GM12878 (cell line): ENCODE measurements around the gene RNASEH2B. TPM values are rescaled to one million over a fixed set of nuclear protein-coding genes. Genes with fewer than 3 reads are reported as not detected.
A peak's percentile ranks its signal among the peaks of the same experiment; 100 is the strongest.

Source experiments
- BHLHE40 ChIP-seq, 2 experiments: fragments of 450-650 bp in 1 of 2; IDR thresholded peaks; 2 replicates each; pipeline ENCODE4 v1.6.1; 2011 to 2017; ENCODE audit warnings: low read depth in 2 of 2, borderline replicate concordance in 1 of 2, improper control_type of control experiment in 1 of 2, low read length in 1 of 2, mild to moderate bottlenecking in 1 of 2
- CBFB ChIP-seq: IDR thresholded peaks from 2 replicates; pipeline ENCODE4 v1.6.1; 2016; ENCODE audit warnings: antibody characterized with exemption, low read depth
- CUX1 ChIP-seq: IDR thresholded peaks from 2 replicates; pipeline ENCODE4 v1.6.1; 2012; ENCODE audit warnings: improper control_type of control experiment, low read depth, low read length; ENCODE audit not compliant: insufficient replicate concordance
- EP300 ChIP-seq, 2 experiments: fragments of 150-350 bp in 1 of 2; IDR thresholded peaks; 2 replicates each; pipeline ENCODE4 v1.6.1; 2011 to 2012; ENCODE audit warnings: low read depth in 2 of 2, low read length in 2 of 2, borderline replicate concordance in 1 of 2, improper control_type of control experiment in 1 of 2, inconsistent platforms in 1 of 2; ENCODE audit not compliant: control insufficient read depth in 1 of 2
- EZH2 ChIP-seq: IDR thresholded peaks from 2 replicates; pipeline ENCODE4 v1.6.1; 2012; ENCODE audit warnings: low read depth, mild to moderate bottlenecking, control low read depth, inconsistent platforms, low read length, borderline replicate concordance; ENCODE audit not compliant: control insufficient read depth
- FOXM1 ChIP-seq: IDR thresholded peaks from 2 replicates; pipeline ENCODE4 v1.6.1; 2012; ENCODE audit warnings: low read depth, mild to moderate bottlenecking, inconsistent platforms, low read length, moderate library complexity
- GABPA ChIP-seq: IDR thresholded peaks from 2 replicates; pipeline ENCODE4 v1.6.1; 2014; ENCODE audit warnings: antibody characterized with exemption, low read depth, mild to moderate bottlenecking, inconsistent platforms
- IKZF2 ChIP-seq, 2 experiments: fragments of 450-650 bp; IDR thresholded peaks; 2 replicates each; pipeline ENCODE4 v1.6.1; 2017; ENCODE audit warnings: mild to moderate bottlenecking in 2 of 2, moderate library complexity in 2 of 2
- MEF2B ChIP-seq: fragments of 450-650 bp; IDR thresholded peaks from 2 replicates; pipeline ENCODE4 v1.6.1; 2018; ENCODE audit warnings: mild to moderate bottlenecking, moderate library complexity; ENCODE audit not compliant: partially characterized antibody, poor library complexity, severe bottlenecking
- MLLT1 ChIP-seq: fragments of 450-650 bp; IDR thresholded peaks from 2 replicates; pipeline ENCODE4 v1.6.1; 2016; ENCODE audit warnings: mild to moderate bottlenecking
- MTA2 ChIP-seq: fragments of 450-650 bp; IDR thresholded peaks from 2 replicates; pipeline ENCODE4 v1.6.1; 2016; ENCODE audit warnings: low read depth, mild to moderate bottlenecking, moderate library complexity
- MTA3 ChIP-seq: IDR thresholded peaks from 2 replicates; pipeline ENCODE4 v1.6.1; 2012; ENCODE audit warnings: low read length, inconsistent platforms, borderline replicate concordance
- NR2F1 ChIP-seq: fragments of 450-650 bp; conservative IDR thresholded peaks from 2 replicates; pipeline ENCODE4 v1.6.1; 2017; ENCODE audit warnings: mild to moderate bottlenecking
- RFX5 ChIP-seq: IDR thresholded peaks from 2 replicates; pipeline ENCODE4 v1.6.1; 2011; ENCODE audit warnings: low read depth, low read length, improper control_type of control experiment
- SMAD1 ChIP-seq: fragments of 450-650 bp; IDR thresholded peaks from 2 replicates; pipeline ENCODE4 v1.6.1; 2018; ENCODE audit warnings: mild to moderate bottlenecking, low read depth; ENCODE audit not compliant: partially characterized antibody
- SREBF1 ChIP-seq: IDR thresholded peaks from 2 replicates; pipeline ENCODE4 v1.6.1; 2012; ENCODE audit warnings: mild to moderate bottlenecking, low read length
- YBX1 ChIP-seq: fragments of 450-650 bp; IDR thresholded peaks from 2 replicates; pipeline ENCODE4 v1.6.1; 2016; ENCODE audit warnings: antibody characterized with exemption
- YY1 ChIP-seq: IDR thresholded peaks from 2 replicates; pipeline ENCODE4 v1.6.1; 2011; ENCODE audit warnings: low read depth, mild to moderate bottlenecking, low read length
- ZNF207 ChIP-seq: fragments of 450-650 bp; IDR thresholded peaks from 2 replicates; pipeline ENCODE4 v1.6.1; 2014; ENCODE audit warnings: antibody characterized with exemption, mild to moderate bottlenecking, borderline replicate concordance
- polyA plus RNA-seq, 11 experiments: library from polyadenylated mRNA; depleted of rRNA in 4 of 11; unstranded in 6 of 11; stranded (reverse) in 5 of 11; fragments of >200 nt; fragmentation: Nextera tagmentation in 4 of 11; fragmentation: Illumina TruSeq in 1 of 11; extraction: Ambion mirVana in 4 of 11; extraction: Trizol in 1 of 11; gene quantifications; 1 replicate in 1 of 11; 2 replicates in 10 of 11; pipeline versions ENCODE4 v1.2.1 to v1.2.3, GENCODE V29; 2011 to 2016; ENCODE audit warnings: inconsistent platforms in 2 of 11, missing spikeins in 2 of 11, low read depth in 1 of 11
- total RNA-seq, 4 experiments: library from RNA; depleted of rRNA in 3 of 4; stranded (reverse); fragments of >200 nt in 3 of 4; fragmentation: Illumina TruSeq in 1 of 4; extraction: Trizol in 1 of 4; gene quantifications; 2 replicates each; pipeline versions ENCODE4 v1.2.1 to v1.2.3, GENCODE V29; 2013 to 2021
- TF ChIP-seq, protein P1 (sequence below): fragments of 450-650 bp; IDR thresholded peaks from 2 replicates; pipeline ENCODE4 v1.6.1; 2017; ENCODE audit warnings: low read depth, mild to moderate bottlenecking, moderate library complexity

Gene RNASEH2B
- total and polyA plus RNA-seq, 10 of the 15 experiments (the other 5 are each of a cell fraction or from before 2014, with no cell fraction given): 64.9 to 148 (median 97.3) TPM

DNA sequence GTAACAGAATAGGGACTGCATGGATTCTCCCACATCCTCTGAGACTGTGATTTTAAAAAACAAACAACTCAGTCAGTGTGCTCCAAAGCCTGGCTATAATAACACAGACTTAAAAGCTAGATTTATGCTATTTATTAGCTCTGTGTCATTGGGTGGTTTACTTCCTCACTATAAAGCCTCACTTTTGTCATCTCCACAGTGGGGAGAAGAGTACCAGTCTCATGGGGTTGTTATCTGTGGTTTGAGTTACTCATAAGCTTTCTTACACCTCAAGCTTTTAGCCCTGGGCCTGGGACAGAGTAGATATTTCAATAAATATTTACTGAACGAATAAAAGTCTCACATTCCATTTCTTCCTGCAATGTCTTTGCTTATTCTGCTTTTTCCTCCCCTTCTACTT, 5.3 kb downstream of the RNASEH2B start (continued):
- peak; percentile 36; the same call in 1 of the 2 replicates for TF ChIP-seq MTA2
- no peak for TF ChIP-seq ZNF207
- no peak for TF ChIP-seq YY1
- TF ChIP-seq RFX5: no peak
- no peak for TF ChIP-seq EZH2
- TF ChIP-seq CUX1: no peak
- no peak for TF ChIP-seq MLLT1
- peak in 1 of 2 experiments; percentile 62; a peak in 1 of 4 replicates for TF ChIP-seq EP300 (IDR thresholded peaks at IDR 0.05; ENCODE audit: borderline replicate concordance in 1 of 2, control insufficient read depth in 1 of 2, low read depth in 2 of 2, low read length in 2 of 2)
- TF ChIP-seq SMAD1: no peak
- TF ChIP-seq GABPA: no peak
- TF ChIP-seq MTA3: no peak
- TF ChIP-seq NR2F1: no peak
- no peak for TF ChIP-seq BHLHE40 (IDR thresholded peaks at IDR 0.05; ENCODE audit: borderline replicate concordance in 1 of 2, low read depth in 2 of 2, low read length in 1 of 2)
- no peak for TF ChIP-seq SREBF1
- TF ChIP-seq CBFB: 0 out of 2 replicates have a peak, but pooled peaks have one; percentile 45
- TF ChIP-seq, protein P1, sequence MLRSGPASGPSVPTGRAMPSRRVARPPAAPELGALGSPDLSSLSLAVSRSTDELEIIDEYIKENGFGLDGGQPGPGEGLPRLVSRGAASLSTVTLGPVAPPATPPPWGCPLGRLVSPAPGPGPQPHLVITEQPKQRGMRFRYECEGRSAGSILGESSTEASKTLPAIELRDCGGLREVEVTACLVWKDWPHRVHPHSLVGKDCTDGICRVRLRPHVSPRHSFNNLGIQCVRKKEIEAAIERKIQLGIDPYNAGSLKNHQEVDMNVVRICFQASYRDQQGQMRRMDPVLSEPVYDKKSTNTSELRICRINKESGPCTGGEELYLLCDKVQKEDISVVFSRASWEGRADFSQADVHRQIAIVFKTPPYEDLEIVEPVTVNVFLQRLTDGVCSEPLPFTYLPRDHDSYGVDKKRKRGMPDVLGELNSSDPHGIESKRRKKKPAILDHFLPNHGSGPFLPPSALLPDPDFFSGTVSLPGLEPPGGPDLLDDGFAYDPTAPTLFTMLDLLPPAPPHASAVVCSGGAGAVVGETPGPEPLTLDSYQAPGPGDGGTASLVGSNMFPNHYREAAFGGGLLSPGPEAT: no peak
- peak in 1 of 2 experiments; percentile 13; a peak in 2 of 4 replicates for TF ChIP-seq IKZF2 (IDR thresholded peaks at IDR 0.05)
- TF ChIP-seq MEF2B: peak; percentile 79
- TF ChIP-seq YBX1: no peak
- no peak for TF ChIP-seq FOXM1
